Breast epithelium (tissue), 3 donors: ENCODE data around the gene GREM2.

Experiments
- CTCF ChIP-seq, 3 donors: fragments of 450-650 bp; IDR thresholded peaks; one replicate each; pipeline ENCODE4 v1.5.1; 2016 to 2017; ENCODE audit warnings: antibody characterized with exemption in 3 of 3, mild to moderate bottlenecking in 3 of 3, moderate library complexity in 3 of 3
- POLR2AphosphoS5 ChIP-seq, 3 donors: sonication (generic); formaldehyde crosslinking; IDR thresholded peaks; one replicate each; pipeline ENCODE4 v1.6.1; 2017; ENCODE audit warnings: antibody characterized with exemption in 3 of 3

DNA sequence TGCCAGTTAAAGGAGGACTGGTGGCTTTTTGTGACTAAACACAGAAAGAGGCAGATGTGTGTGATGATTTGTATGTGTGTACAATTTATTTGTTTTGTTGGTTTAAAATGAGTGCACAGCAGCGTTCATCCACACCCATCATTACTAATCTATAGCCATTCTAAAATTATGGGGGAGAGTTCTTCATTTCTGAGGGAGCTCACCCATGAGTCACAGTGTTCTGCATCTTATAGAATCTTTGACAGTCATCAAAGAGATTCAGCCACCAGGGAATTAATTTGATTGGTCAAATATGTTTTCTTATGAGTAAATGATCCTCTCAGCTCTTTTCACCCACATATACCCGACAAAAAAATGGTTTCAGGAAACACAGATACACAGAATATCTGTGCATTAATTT is 147.9 kb downstream of the GREM2 start:
- TF ChIP-seq CTCF (IDR thresholded peaks at IDR 0.05) (no peak), POLR2AphosphoS5 (IDR thresholded peaks at IDR 0.05) (no peak)
